Measurements from ENCODE around the gene LRRC3. TPM values are rescaled to one million over a fixed set of nuclear protein-coding genes. Genes with fewer than 3 reads are reported as not detected.

Gene LRRC3
- total RNA-seq, 1 experiment from 2014 or later = 0.40 TPM

GRCh38 chr21:44436111-44436611 is 19.1 kb upstream of the LRRC3 start:
- Mint-ChIP-seq H3K27ac (ENCODE audit: unreplicated experiment) (no peak overlapping the region), H3K4me3 (ENCODE audit: low read depth, unreplicated experiment) (no peak overlapping the region), H3K4me1 (ENCODE audit: low read depth, unreplicated experiment) (no peaks in the 10 kb centered on the region), H3K36me3 (ENCODE audit: insufficient read depth, unreplicated experiment) (no peaks in the 10 kb centered on the region), H3K27me3 (ENCODE audit: unreplicated experiment) (peaks cover 66% of the 10 kb centered on the region), H3K9me3 (ENCODE audit: low read depth, unreplicated experiment) (no peaks in the 10 kb centered on the region)
- BruUV-seq (replicated peaks) = no TSS peak
- no peak for DNase-seq
- TF ChIP-seq CTCF (IDR thresholded peaks at IDR 0.05; ENCODE audit: unreplicated experiment) = no peak
- intact Hi-C loops (cut with micrococcal nuclease; ENCODE audit: unreplicated experiment) = no loop called here
- CTCF ChIA-PET = no interaction called here

- H3K27ac Mint-ChIP-seq (ENCODE audit: unreplicated experiment) = no peak overlapping the region
- intact Hi-C loops (cut with micrococcal nuclease; ENCODE audit: unreplicated experiment) = no loop called here
Measured at GRCh38 chr21:44436958-44437357, 18.4 kb upstream of the LRRC3 start.

GRCh38 chr21:44437371-44437695 is 18.0 kb upstream of the LRRC3 start:
- CTCF ChIA-PET = interaction anchor here (0.6 kb wide), 1 partner anchor 15 kb away, joined by 3 read pairs; no protein-coding TSS in a partner anchor
- no peak for DNase-seq
- Mint-ChIP-seq H3K4me3 (ENCODE audit: low read depth, unreplicated experiment) (no peak overlapping the region), H3K27ac (ENCODE audit: unreplicated experiment) (no peak overlapping the region), H3K36me3 (ENCODE audit: insufficient read depth, unreplicated experiment) (no peaks in the 10 kb centered on the region), H3K27me3 (ENCODE audit: unreplicated experiment) (peaks cover 57% of the 10 kb centered on the region), H3K4me1 (ENCODE audit: low read depth, unreplicated experiment) (no peaks in the 10 kb centered on the region), H3K9me3 (ENCODE audit: low read depth, unreplicated experiment) (no peaks in the 10 kb centered on the region)
- no peak for TF ChIP-seq CTCF (IDR thresholded peaks at IDR 0.05; ENCODE audit: unreplicated experiment)
- intact Hi-C loops (cut with micrococcal nuclease; ENCODE audit: unreplicated experiment) = no loop called here
- no TSS peak for BruUV-seq (replicated peaks)

More at GRCh38 chr21:44436958-44437357, 18.4 kb upstream of the LRRC3 start:
- Mint-ChIP-seq H3K4me3 (ENCODE audit: low read depth, unreplicated experiment) (no peak overlapping the region), H3K4me1 (ENCODE audit: low read depth, unreplicated experiment) (no peaks in the 10 kb centered on the region), H3K9me3 (ENCODE audit: low read depth, unreplicated experiment) (no peaks in the 10 kb centered on the region), H3K27me3 (ENCODE audit: unreplicated experiment) (peaks cover 58% of the 10 kb centered on the region), H3K36me3 (ENCODE audit: insufficient read depth, unreplicated experiment) (no peaks in the 10 kb centered on the region)
- DNase-seq = no peak
- BruUV-seq (replicated peaks) = no TSS peak
- CTCF ChIA-PET = interaction anchor here (0.6 kb wide), 1 partner anchor 15 kb away, joined by 3 read pairs; no protein-coding TSS in a partner anchor
- no peak for TF ChIP-seq CTCF (IDR thresholded peaks at IDR 0.05; ENCODE audit: unreplicated experiment)

- no peak overlapping the region for H3K4me3 Mint-ChIP-seq (ENCODE audit: low read depth, unreplicated experiment)
- H3K9me3 Mint-ChIP-seq (ENCODE audit: low read depth, unreplicated experiment) = no peaks in the 10 kb centered on the region
- no peak overlapping the region for H3K27ac Mint-ChIP-seq (ENCODE audit: unreplicated experiment)
- TF ChIP-seq CTCF (IDR thresholded peaks at IDR 0.05; ENCODE audit: unreplicated experiment) = no peak
- CTCF ChIA-PET = no interaction called here
- no peaks in the 10 kb centered on the region for H3K4me1 Mint-ChIP-seq (ENCODE audit: low read depth, unreplicated experiment)
- H3K27me3 Mint-ChIP-seq (ENCODE audit: unreplicated experiment) = peaks cover 57% of the 10 kb centered on the region
- DNase-seq = no peak
- intact Hi-C loops (cut with micrococcal nuclease; ENCODE audit: unreplicated experiment) = no loop called here
- no TSS peak for BruUV-seq (replicated peaks)
- H3K36me3 Mint-ChIP-seq (ENCODE audit: insufficient read depth, unreplicated experiment) = no peaks in the 10 kb centered on the region
Measured at GRCh38 chr21:44437696-44438431, 17.4 kb upstream of the LRRC3 start.
